HL-60 (cell line): Measurements from ENCODE around the gene COQ10A.
A peak's percentile ranks its signal among the peaks of the same experiment; 100 is the strongest.

ENCODE experiments used
- DNase-seq, 2 experiments: peaks; one replicate each; pipeline ENCODE4 v3.0.0-alpha.2; 2010 to 2020; ENCODE audit warnings: low read depth in 1 of 2, low spot score in 1 of 2
- H3K27ac ChIP-seq: fragments of 250-450 bp; sonication (Bioruptor Pico); replicated peaks from 2 replicates; pipeline ENCODE4 v1.5.1; 2020; ENCODE audit warnings: mild to moderate bottlenecking, moderate library complexity
- H3K27me3 ChIP-seq: fragments of 250-450 bp; sonication (Bioruptor Pico); 2 replicates; pipeline ENCODE4 v1.5.1; 2021; ENCODE audit warnings: mild to moderate bottlenecking, moderate library complexity; ENCODE audit not compliant: insufficient read depth, poor library complexity, severe bottlenecking
- H3K4me3 ChIP-seq: replicated peaks from 2 replicates; pipeline ENCODE4 v1.5.1; 2011; ENCODE audit warnings: mild to moderate bottlenecking, control low read depth, low read length; ENCODE audit not compliant: insufficient read depth
- GABPA ChIP-seq: IDR thresholded peaks from 2 replicates; pipeline ENCODE4 v1.6.1; 2012; ENCODE audit warnings: low read depth
- POLR2AphosphoS5 ChIP-seq: IDR thresholded peaks from 2 replicates; pipeline ENCODE4 v1.6.1; 2012; ENCODE audit warnings: low read depth
- SPI1 ChIP-seq: IDR thresholded peaks from 2 replicates; pipeline ENCODE4 v1.6.1; 2012; ENCODE audit warnings: low read depth, mild to moderate bottlenecking, borderline replicate concordance
- TF ChIP-seq, protein P1 (sequence below): IDR thresholded peaks from one replicate; pipeline ENCODE4 v1.5.1; 2011; ENCODE audit warnings: low read length, control low read depth, inconsistent platforms; ENCODE audit not compliant: insufficient read depth
- TF ChIP-seq, protein P2 (sequence below): IDR thresholded peaks from 2 replicates; pipeline ENCODE4 v1.6.1; 2012; ENCODE audit warnings: low read depth; ENCODE audit not compliant: insufficient replicate concordance

Gene COQ10A

GRCh38 chr12:56229082-56229481 is 37.7 kb upstream of the COQ10A start:
- no peaks in the 10 kb centered on the region for H3K27me3 ChIP-seq
- DNase-seq, result no peak
- no peak for TF ChIP-seq POLR2AphosphoS5
- TF ChIP-seq, protein P1, sequence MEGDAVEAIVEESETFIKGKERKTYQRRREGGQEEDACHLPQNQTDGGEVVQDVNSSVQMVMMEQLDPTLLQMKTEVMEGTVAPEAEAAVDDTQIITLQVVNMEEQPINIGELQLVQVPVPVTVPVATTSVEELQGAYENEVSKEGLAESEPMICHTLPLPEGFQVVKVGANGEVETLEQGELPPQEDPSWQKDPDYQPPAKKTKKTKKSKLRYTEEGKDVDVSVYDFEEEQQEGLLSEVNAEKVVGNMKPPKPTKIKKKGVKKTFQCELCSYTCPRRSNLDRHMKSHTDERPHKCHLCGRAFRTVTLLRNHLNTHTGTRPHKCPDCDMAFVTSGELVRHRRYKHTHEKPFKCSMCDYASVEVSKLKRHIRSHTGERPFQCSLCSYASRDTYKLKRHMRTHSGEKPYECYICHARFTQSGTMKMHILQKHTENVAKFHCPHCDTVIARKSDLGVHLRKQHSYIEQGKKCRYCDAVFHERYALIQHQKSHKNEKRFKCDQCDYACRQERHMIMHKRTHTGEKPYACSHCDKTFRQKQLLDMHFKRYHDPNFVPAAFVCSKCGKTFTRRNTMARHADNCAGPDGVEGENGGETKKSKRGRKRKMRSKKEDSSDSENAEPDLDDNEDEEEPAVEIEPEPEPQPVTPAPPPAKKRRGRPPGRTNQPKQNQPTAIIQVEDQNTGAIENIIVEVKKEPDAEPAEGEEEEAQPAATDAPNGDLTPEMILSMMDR, result no peak
- TF ChIP-seq, protein P2, sequence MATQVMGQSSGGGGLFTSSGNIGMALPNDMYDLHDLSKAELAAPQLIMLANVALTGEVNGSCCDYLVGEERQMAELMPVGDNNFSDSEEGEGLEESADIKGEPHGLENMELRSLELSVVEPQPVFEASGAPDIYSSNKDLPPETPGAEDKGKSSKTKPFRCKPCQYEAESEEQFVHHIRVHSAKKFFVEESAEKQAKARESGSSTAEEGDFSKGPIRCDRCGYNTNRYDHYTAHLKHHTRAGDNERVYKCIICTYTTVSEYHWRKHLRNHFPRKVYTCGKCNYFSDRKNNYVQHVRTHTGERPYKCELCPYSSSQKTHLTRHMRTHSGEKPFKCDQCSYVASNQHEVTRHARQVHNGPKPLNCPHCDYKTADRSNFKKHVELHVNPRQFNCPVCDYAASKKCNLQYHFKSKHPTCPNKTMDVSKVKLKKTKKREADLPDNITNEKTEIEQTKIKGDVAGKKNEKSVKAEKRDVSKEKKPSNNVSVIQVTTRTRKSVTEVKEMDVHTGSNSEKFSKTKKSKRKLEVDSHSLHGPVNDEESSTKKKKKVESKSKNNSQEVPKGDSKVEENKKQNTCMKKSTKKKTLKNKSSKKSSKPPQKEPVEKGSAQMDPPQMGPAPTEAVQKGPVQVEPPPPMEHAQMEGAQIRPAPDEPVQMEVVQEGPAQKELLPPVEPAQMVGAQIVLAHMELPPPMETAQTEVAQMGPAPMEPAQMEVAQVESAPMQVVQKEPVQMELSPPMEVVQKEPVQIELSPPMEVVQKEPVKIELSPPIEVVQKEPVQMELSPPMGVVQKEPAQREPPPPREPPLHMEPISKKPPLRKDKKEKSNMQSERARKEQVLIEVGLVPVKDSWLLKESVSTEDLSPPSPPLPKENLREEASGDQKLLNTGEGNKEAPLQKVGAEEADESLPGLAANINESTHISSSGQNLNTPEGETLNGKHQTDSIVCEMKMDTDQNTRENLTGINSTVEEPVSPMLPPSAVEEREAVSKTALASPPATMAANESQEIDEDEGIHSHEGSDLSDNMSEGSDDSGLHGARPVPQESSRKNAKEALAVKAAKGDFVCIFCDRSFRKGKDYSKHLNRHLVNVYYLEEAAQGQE, result no peak
- TF ChIP-seq GABPA, result no peak
- TF ChIP-seq SPI1, result no peak
- H3K27ac ChIP-seq, result no peak overlapping the region
- no peak overlapping the region for H3K4me3 ChIP-seq

DNA sequence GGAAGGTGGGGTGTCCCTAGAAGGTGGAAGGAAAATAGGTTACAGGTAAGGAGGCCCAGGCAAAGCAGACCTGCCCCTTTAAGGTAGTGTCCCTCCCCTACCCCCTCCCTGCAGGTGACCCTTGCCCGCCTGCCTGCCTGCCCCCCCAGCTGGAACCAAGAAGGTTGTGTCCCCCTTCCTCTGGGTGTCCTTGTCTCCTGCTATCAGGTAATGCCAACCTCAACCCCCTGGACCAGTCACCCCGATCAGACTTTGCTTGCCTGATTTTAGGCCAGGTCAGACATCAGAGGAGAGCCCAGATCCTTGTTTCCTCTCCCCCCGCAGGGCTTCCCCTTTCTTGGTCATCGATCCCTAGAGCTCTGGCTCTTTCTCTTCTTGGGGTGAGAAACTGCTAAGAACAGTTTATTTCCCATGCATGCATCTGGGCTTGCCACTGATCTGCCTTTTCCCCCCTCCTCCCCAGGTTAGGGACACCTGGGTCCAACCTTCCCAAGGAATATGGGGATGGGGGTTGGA is 36.8 kb upstream of the COQ10A start, which contains the start of gene SLC39A5:
TSS of gene SLC39A5 (plus strand) at position 136 of the 516 bp plus-strand sequence. CDS start 1,224 bp downstream, outside the sequence.
- no peaks in the 10 kb centered on the region for H3K27me3 ChIP-seq
- peak in 1 of 2 experiments; percentile 27 for DNase-seq
- H3K4me3 ChIP-seq, result no peak within 1 kb of the TSS
- peak; percentile 75 for TF ChIP-seq SPI1
- TF ChIP-seq, protein P1, result no peak
- H3K27ac ChIP-seq, result no peak within 1 kb of the TSS

- Histone ChIP-seq H3K27me3 (no peaks in the 10 kb centered on the region), H3K27ac (no peak overlapping the region), H3K4me3 (no peak overlapping the region)
- no peak for TF ChIP-seq SPI1
- TF ChIP-seq, protein P2, result no peak
- DNase-seq, result no peak
These were observed 36.1 kb upstream of the COQ10A start for GRCh38 chr12:56230432-56231183.

GRCh38 chr12:56231184-56231582 is 35.6 kb upstream of the COQ10A start:
- Histone ChIP-seq H3K27ac (no peak overlapping the region), H3K27me3 (no peaks in the 10 kb centered on the region), H3K4me3 (no peak overlapping the region)
- no peak for DNase-seq
- TF ChIP-seq POLR2AphosphoS5, result no peak
- TF ChIP-seq, protein P1, result no peak
- TF ChIP-seq GABPA, result no peak
- TF ChIP-seq, protein P2, result no peak
- TF ChIP-seq SPI1, result no peak
